Anterior cingulate cortex (tissue), 58 donors: ENCODE results near the gene AGAP5.

Experiments
- DNase-seq, 58 donors: peaks; one replicate each; lab custom pipeline; 2025; lab: John Stamatoyannopoulos, UW

Gene AGAP5

GRCh38 chr10:73635781-73636180 lies 62.1 kb downstream of the AGAP5 start:
- no peak for DNase-seq

- no peak for DNase-seq
Observed at GRCh38 chr10:73634421-73634820, 63.5 kb downstream of the AGAP5 start.

DNA sequence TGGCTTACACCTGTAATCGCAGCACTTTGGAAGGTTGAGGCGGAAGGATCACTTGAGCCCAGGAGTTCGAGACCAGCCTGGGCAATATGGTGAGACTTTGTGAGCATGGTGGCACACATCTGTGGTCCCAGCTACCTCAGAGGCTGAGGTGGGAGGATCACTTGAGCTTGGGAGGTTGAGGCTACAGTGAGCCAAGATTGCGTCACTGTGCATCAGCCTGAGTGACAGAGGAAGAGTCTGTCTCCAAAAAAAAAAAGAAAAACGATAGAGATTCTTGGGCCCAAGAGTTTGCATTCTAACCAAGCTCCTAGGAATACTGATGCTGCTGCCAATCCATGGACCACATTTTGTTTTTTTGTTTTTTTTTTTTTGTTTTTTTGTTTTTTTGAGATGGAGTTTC lies 68.7 kb downstream of the AGAP5 start:
- no peak for DNase-seq

DNA sequence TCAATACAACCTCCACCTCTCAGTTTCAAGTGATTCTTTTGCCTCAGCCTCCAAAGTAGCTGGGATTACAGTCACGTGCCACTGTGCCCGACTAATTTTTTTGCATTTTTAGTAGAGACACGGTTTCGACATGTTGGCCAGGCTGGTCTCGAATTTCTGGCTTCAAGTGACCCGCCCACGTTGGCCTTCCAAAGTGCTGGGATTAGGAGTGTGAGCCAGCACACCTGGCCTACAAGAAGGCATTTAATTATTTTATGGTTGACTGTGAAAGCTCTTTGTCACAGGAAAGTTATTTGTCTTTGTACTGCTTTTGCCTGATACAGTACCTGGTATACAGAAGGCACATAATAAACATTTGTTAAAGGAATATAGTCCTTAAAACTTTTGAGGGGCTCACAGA lies 69.5 kb downstream of the AGAP5 start:
- DNase-seq: no peak

DNA sequence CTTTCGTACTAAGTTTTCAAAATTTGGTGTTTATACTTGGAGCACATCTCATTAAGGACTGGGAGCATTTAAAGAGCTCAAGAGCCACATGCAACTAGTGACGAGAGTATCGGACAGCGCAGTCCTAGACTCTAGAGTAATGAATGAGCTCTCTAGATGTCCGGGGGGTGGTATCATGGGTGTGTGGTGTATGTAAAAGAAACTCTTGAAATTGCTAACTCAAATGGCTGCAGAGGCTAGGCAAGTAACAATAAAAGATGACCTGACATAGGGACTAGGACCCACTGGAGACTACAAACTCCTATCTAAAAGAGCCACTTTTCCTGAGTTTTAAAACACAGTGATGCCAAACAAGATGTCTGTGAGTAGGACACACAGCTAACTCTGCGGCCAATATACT lies 70.6 kb downstream of the AGAP5 start:
- no peak for DNase-seq

DNA sequence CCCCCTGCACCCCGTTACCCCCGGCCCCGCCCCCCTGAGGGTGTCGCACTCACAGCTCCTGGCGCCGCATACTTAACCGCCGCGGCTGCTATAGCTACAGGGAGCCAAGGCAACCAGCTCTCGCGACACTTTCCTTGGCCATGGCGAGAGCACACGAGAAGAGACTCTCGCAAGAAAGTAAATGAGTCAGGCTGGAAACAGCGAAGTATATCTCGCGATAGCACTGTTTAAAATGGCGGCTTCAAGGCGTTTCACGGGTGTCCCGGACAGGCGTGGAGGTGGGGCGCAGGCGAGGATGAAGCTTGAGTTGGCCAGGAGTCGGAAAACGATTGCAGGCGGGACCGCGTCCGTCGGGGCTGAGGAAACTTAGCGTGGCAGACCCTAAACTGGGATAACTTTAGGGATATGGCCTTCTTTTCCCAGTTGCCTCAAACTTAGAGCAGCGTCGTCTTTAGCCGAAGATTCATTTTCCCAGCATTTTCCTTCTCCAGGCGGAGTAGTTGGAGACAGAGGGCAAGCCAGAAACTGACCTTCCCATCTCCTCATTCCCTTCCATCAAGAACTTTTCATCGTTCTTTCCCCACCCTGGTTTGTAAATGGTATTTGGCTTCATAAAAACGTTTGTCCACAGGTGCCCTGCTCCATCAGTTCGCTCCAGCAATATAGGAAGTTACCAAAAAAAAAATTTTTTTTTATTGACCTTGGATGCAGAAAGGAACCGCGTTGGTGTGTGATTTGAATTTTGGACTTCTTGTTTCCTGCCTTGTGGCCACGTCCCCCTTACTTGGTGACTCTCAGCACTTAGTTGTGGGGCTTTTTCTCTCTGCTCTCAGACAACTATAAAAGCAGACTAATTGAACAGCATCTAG lies 71.8 kb downstream of the AGAP5 start:
- peak; percentile 42 to 94 (median 80) for DNase-seq

DNA sequence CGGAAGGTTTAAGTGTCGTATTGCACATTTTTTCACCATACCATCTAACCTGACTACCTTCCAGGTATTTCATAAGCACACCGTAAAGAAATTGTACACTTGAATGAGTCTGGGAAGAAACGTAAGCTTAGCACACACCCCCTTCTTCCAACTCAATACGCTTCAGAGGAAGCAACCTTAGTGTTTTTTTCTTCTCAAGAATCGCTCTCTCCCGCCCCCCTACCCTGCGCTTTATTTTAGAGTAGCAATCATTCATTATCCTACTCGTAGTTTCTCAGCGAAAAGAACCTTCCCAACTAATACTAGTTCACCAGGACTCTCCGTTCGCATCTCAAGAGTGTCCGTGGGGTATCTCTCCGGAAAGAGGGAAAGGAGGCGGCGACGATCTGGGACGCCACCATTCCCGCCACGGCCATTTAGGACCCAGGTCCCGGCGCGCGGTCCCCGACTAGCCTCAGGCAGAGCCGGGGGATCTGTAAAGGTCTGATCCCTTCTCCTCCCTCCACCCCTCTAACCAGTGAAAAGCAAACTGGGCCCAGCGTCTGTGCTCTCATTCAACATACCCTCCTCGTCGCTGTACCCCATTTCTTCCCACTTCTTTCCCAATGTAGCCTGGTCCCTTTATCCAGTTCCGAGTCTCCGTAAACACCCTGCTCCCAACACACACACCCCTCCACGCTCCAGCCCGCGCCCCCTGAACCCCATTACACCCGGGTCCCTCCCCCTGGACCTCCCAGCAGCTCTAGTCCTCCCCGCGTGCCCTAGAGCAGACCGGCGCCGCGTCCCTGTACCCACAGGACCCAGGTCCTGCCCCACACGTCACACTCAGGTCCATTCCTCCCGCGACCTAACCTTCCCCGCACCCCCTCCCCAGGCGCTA lies 72.7 kb downstream of the AGAP5 start:
- peak in 26 of 58 donors; percentile 15 to 72 (median 42) for DNase-seq
